Ovary (tissue), 9 donors: ENCODE results near the gene TRIM66. TPM values are rescaled to one million over a fixed set of nuclear protein-coding genes. Genes with fewer than 3 reads are reported as not detected.

ENCODE experiments used
- DNase-seq, 5 donors: peaks; one replicate each; pipeline ENCODE4 v3.0.0-alpha.2; 2019 to 2020
- H3K27ac ChIP-seq, 2 donors: fragments of 200-600 bp; one replicate each; pipeline versions ENCODE4 v1.5.1 to v1.8.0; 2019 to 2022
- H3K27me3 ChIP-seq: fragments of 200-600 bp; one replicate; pipeline ENCODE4 v1.8.0; 2022
- H3K36me3 ChIP-seq: fragments of 200-600 bp; sonication (generic); one replicate; pipeline ENCODE4 v1.5.1; 2019
- H3K4me1 ChIP-seq: one replicate; pipeline ENCODE4 v1.8.1; 2013; ENCODE audit warnings: mild to moderate bottlenecking, moderate library complexity; ENCODE audit not compliant: insufficient read depth
- H3K4me3 ChIP-seq: fragments of 200-600 bp; sonication (generic); one replicate; pipeline ENCODE4 v1.5.1; 2017
- H3K9me3 ChIP-seq, 2 donors: fragments of 200-600 bp in 1 of 2; sonication (generic) in 1 of 2; one replicate each; pipeline versions ENCODE4 v1.5.1 to v1.8.1; 2013 to 2019; ENCODE audit warnings: mild to moderate bottlenecking in 1 of 2, moderate library complexity in 1 of 2
- CTCF ChIP-seq, 3 donors: fragments of 450-650 bp in 2 of 3; fragments of 200-600 bp in 1 of 3; IDR thresholded peaks; one replicate each; pipeline versions ENCODE4 v1.5.1 to v1.8.0; 2016 to 2022; ENCODE audit warnings: antibody characterized with exemption in 3 of 3, mild to moderate bottlenecking in 1 of 3
- EP300 ChIP-seq: sonication (generic); formaldehyde crosslinking; IDR thresholded peaks from one replicate; pipeline ENCODE4 v1.6.1; 2017; ENCODE audit warnings: antibody characterized with exemption
- POLR2A ChIP-seq: fragments of 450-650 bp; IDR thresholded peaks from one replicate; pipeline ENCODE4 v1.6.1; 2017; ENCODE audit warnings: antibody characterized with exemption, mild to moderate bottlenecking, moderate library complexity
- WGBS, 3 donors: extraction: QIAGEN DNeasy Blood & Tissue Kit in 1 of 3; methylation state at CpG; one replicate each; pipeline versions ENCODE4 v1.1.5 to v1.1.7; 2013 to 2017; 5-methylcytosine and 5-hydroxymethylcytosine counted together
- intact Hi-C, 4 donors: fragments of 100-400 bp; cut with DNase I; formaldehyde crosslinking; loops; one replicate each; pipeline versions ENCODE4 v1.11.0 to v1.15.1; 2022 to 2023
- polyA plus RNA-seq, 2 donors: library from polyadenylated mRNA; stranded (reverse); fragments of 200-250 nt in 1 of 2; fragments of 350-450 nt in 1 of 2; fragmentation: Illumina TruSeq in 1 of 2; extraction: RNeasy Lipid Tissue Mini Kit (QIAGEN cat#74804) in 1 of 2; gene quantifications; one replicate each; pipeline ENCODE4 v1.2.3, GENCODE V29; 2013 to 2014
- total RNA-seq, 7 donors: library from RNA; depleted of rRNA in 2 of 7; stranded (reverse); fragments of >200 nt in 2 of 7; fragmentation: NEBNext Ultra II Directional in 3 of 7; extraction: Animal tissue kit (Norgen Biotek cat#: 25700) in 3 of 7; gene quantifications; one replicate each; pipeline versions ENCODE4 v1.1.0 to v1.2.4, GENCODE V29; 2016 to 2023
- donor health status: DM: no; HTN: no; CAD: no; lungs with moderate emphysema.
- donor health status: DM: no; HTN: no; CAD: no.
- donor health status: Bipolar disorder and iron deficiency.
- donor health status: DM: yes; HTN: yes; CAD: no.
- donor health status: DM: no; HTN: no; CAD: no.
- donor health status: DM: yes; HTN: yes; CAD: no.

Gene TRIM66
- total and polyA plus RNA-seq, 9 donors, result 2.3 to 15.4 (median 4.9) TPM

- no peaks in the 10 kb centered on the region for H3K4me1 ChIP-seq
- 70 to 85% (median 82%) methylated on average over 3 of the region's 3 CpGs for WGBS, 3 donors
- DNase-seq, result no peak
- intact Hi-C loops, result no loop called here
- no peak for TF ChIP-seq POLR2A
- TF ChIP-seq CTCF (IDR thresholded peaks at IDR 0.05), result no peak
- no peak for TF ChIP-seq EP300
- no peak overlapping the region for H3K27ac ChIP-seq
- H3K36me3 ChIP-seq, result no peaks in the 10 kb centered on the region
- no peaks in the 10 kb centered on the region for H3K27me3 ChIP-seq
- H3K9me3 ChIP-seq, result no peaks in the 10 kb centered on the region
- no peak overlapping the region for H3K4me3 ChIP-seq
Measured at GRCh38 chr11:8652140-8652539, 30.3 kb downstream of the TRIM66 start.

- Histone ChIP-seq H3K36me3 (no peaks in the 10 kb centered on the region), H3K27ac (no peak overlapping the region), H3K4me1 (no peaks in the 10 kb centered on the region), H3K9me3 (no peaks in the 10 kb centered on the region), H3K27me3 (no peaks in the 10 kb centered on the region), H3K4me3 (no peak overlapping the region)
- intact Hi-C loops, result no loop called here
- no peak for TF ChIP-seq EP300
- TF ChIP-seq CTCF (IDR thresholded peaks at IDR 0.05), result no peak
- no peak for TF ChIP-seq POLR2A
- no peak for DNase-seq
- 97 to 100% (median 98%) methylated on average over 2 of the region's 2 CpGs for WGBS, 3 donors
Measured at GRCh38 chr11:8650401-8650990, 32.0 kb downstream of the TRIM66 start.

GRCh38 chr11:8649361-8649760 is 33.1 kb downstream of the TRIM66 start:
- TF ChIP-seq POLR2A (no peak), EP300 (no peak), CTCF (IDR thresholded peaks at IDR 0.05) (no peak)
- Histone ChIP-seq H3K27ac (no peak overlapping the region), H3K36me3 (no peaks in the 10 kb centered on the region), H3K27me3 (no peaks in the 10 kb centered on the region), H3K4me1 (no peaks in the 10 kb centered on the region), H3K9me3 (no peaks in the 10 kb centered on the region), H3K4me3 (no peak overlapping the region)
- intact Hi-C loops, result no loop called here
- DNase-seq, result no peak
- WGBS, 3 donors, result 81 to 88% (median 82%) methylated on average over 2 of the region's 2 CpGs

GRCh38 chr11:8646873-8647272 is 35.6 kb downstream of the TRIM66 start:
- 94 to 96% (median 96%) methylated on average over 4 of the region's 4 CpGs for WGBS, 3 donors
- Histone ChIP-seq H3K36me3 (no peaks in the 10 kb centered on the region), H3K4me1 (no peaks in the 10 kb centered on the region), H3K9me3 (no peaks in the 10 kb centered on the region), H3K4me3 (no peak overlapping the region), H3K27ac (no peak overlapping the region), H3K27me3 (no peaks in the 10 kb centered on the region)
- no peak for TF ChIP-seq POLR2A
- TF ChIP-seq EP300, result no peak
- no peak for TF ChIP-seq CTCF (IDR thresholded peaks at IDR 0.05)
- intact Hi-C loops, result no loop called here
- no peak for DNase-seq
